K562 (cell line): Measurements from ENCODE around the gene OXTR. TPM values are rescaled to one million over a fixed set of nuclear protein-coding genes. Genes with fewer than 3 reads are reported as not detected.

Experiments used
- ATAC-seq: fragments of 200-7000 bp; cut with Tn5 transposase; 3 replicates; pipeline ENCODE4 v1.9.1; 2020; ENCODE audit warnings: moderate library complexity
- BruUV-seq: library from RNA; stranded (reverse); fragments of 400-500 nt; replicated peaks from 2 replicates; lab custom pipeline; 2021; lab: Mats Ljungman, UMichigan
- CTCF ChIA-PET: fragments of 300-600 bp; formaldehyde crosslinking; extraction: SDS; loops from one replicate; lab custom pipeline; 2021; ENCODE audit warnings: low intra/inter-chr PET ratio; lab: Yijun Ruan, JAX
- POLR2A ChIA-PET: fragments of 300-600, 350-650 bp; sonication (Branson Sonifier 250); formaldehyde crosslinking; extraction: SDS; loops from one replicate; lab custom pipeline; 2021; ENCODE audit warnings: antibody characterized with exemption, inconsistent platforms; lab: Yijun Ruan, JAX
- DNase-seq, 4 experiments: peaks; one replicate each; pipeline versions ENCODE4 v3.0.0 to v3.0.0-alpha.2; 2011 to 2018; ENCODE audit warnings: low spot score in 3 of 4, mixed read lengths in 3 of 4; ENCODE audit errors: extremely low read depth in 1 of 4
- FAIRE-seq: peaks from 2 replicates; lab custom pipeline; 2011; peaks lifted over from hg19 to GRCh38; lab: Jason Lieb, UNC
- H2AFZ ChIP-seq: 2 replicates; pipeline ENCODE4 v1.6.0; 2011; ENCODE audit warnings: low read depth, low read length, control low read depth, inconsistent platforms
- H3K27ac ChIP-seq: fragments of 200-600 bp; 3 replicates; pipeline ENCODE4 v1.8.0; 2011; ENCODE audit warnings: low read depth, mild to moderate bottlenecking, control low read depth, inconsistent platforms, low read length, moderate library complexity, mixed read lengths; ENCODE audit errors: extremely low read depth
- H3K27me3 ChIP-seq, 2 experiments: fragments of 300-600 bp in 1 of 2; 2 replicates in 1 of 2; 3 replicates in 1 of 2; pipeline versions ENCODE4 v1.6.0 to v1.8.0; 2011; ENCODE audit warnings: inconsistent platforms in 2 of 2, low read length in 2 of 2, mild to moderate bottlenecking in 1 of 2, mixed read lengths in 1 of 2, moderate library complexity in 1 of 2; ENCODE audit not compliant: control insufficient read depth in 2 of 2, insufficient read depth in 2 of 2
- H3K36me3 ChIP-seq: fragments of 300-600 bp; 3 replicates; pipeline ENCODE4 v1.8.0; 2011; ENCODE audit warnings: mild to moderate bottlenecking, low read length, inconsistent platforms; ENCODE audit not compliant: control insufficient read depth, insufficient read depth
- H3K4me1 ChIP-seq, 2 experiments: fragments of 200-600 bp in 1 of 2; replicated peaks in 1 of 2; 2 replicates in 1 of 2; 3 replicates in 1 of 2; pipeline versions ENCODE4 v1.5.1 to v1.8.0; 2011; ENCODE audit warnings: inconsistent platforms in 2 of 2, low read length in 2 of 2, mild to moderate bottlenecking in 1 of 2, mixed read lengths in 1 of 2, moderate library complexity in 1 of 2; ENCODE audit not compliant: control insufficient read depth in 2 of 2, insufficient read depth in 2 of 2
- H3K4me2 ChIP-seq: 2 replicates; pipeline ENCODE4 v1.6.1; 2011; ENCODE audit warnings: low read length, control low read depth, inconsistent platforms, mixed read lengths; ENCODE audit not compliant: insufficient read depth
- H3K4me3 ChIP-seq: fragments of 200-600 bp; sonication (generic), shearing (Covaris generic); 2 replicates; pipeline ENCODE4 v1.5.1; 2016; ENCODE audit warnings: control low read depth, inconsistent platforms
- H3K79me2 ChIP-seq: fragments of 200-600 bp; 3 replicates; pipeline ENCODE4 v1.8.0; 2011; ENCODE audit warnings: low read length, inconsistent platforms; ENCODE audit not compliant: control insufficient read depth, insufficient read depth
- H3K9ac ChIP-seq, 2 experiments: 2 replicates each; pipeline versions ENCODE4 v1.6.0 to v1.6.1; 2011; ENCODE audit warnings: low read depth in 2 of 2, low read length in 2 of 2, control low read depth in 1 of 2, inconsistent platforms in 1 of 2, mild to moderate bottlenecking in 1 of 2, mixed read lengths in 1 of 2; ENCODE audit not compliant: insufficient read depth in 1 of 2
- H3K9me1 ChIP-seq: one replicate; pipeline ENCODE4 v1.6.0; 2011; ENCODE audit warnings: inconsistent platforms, mild to moderate bottlenecking, low read length, moderate library complexity; ENCODE audit not compliant: control insufficient read depth, insufficient read depth
- H3K9me3 ChIP-seq: replicated peaks from 2 replicates; pipeline ENCODE4 v1.5.1; 2011; ENCODE audit warnings: low read depth, low read length, inconsistent platforms; ENCODE audit not compliant: control insufficient read depth, insufficient read depth
- H4K20me1 ChIP-seq: replicated peaks from 2 replicates; pipeline ENCODE4 v1.6.1; 2011; ENCODE audit warnings: low read length, inconsistent platforms, mixed read lengths; ENCODE audit not compliant: control insufficient read depth, insufficient read depth
- ARID3A ChIP-seq: IDR thresholded peaks from 2 replicates; pipeline ENCODE4 v1.6.1; 2012; ENCODE audit warnings: low read depth, low read length, improper control_type of control experiment, borderline replicate concordance
- CBX5 ChIP-seq: IDR thresholded peaks from 2 replicates; pipeline ENCODE4 v1.6.1; 2014; ENCODE audit warnings: low read depth, borderline replicate concordance
- EP400 ChIP-seq: fragments of 450-650 bp; IDR thresholded peaks from 2 replicates; pipeline ENCODE4 v1.6.1; 2017; ENCODE audit warnings: antibody characterized with exemption, mild to moderate bottlenecking, moderate library complexity
- HDAC3 ChIP-seq: fragments of 450-650 bp; IDR thresholded peaks from 2 replicates; pipeline ENCODE4 v1.6.1; 2018; ENCODE audit warnings: borderline replicate concordance, mild to moderate bottlenecking, moderate library complexity; ENCODE audit not compliant: partially characterized antibody
- HSF4 ChIP-seq: fragments of 250-450 bp; sonication (Bioruptor Pico); IDR thresholded peaks from 2 replicates; pipeline ENCODE4 v2.1.2; 2022; ENCODE audit warnings: mild to moderate bottlenecking, moderate library complexity, borderline replicate concordance
- RBM22 ChIP-seq: fragments of 200-400 bp; formaldehyde crosslinking; IDR thresholded peaks from 2 replicates; pipeline ENCODE4 v1.6.1; 2018; ENCODE audit warnings: low read length, low read depth; ENCODE audit not compliant: poor library complexity, severe bottlenecking
- SOX6 ChIP-seq: fragments of 450-650 bp; IDR thresholded peaks from 2 replicates; pipeline ENCODE4 v1.6.1; 2014; ENCODE audit warnings: mild to moderate bottlenecking
- TBP ChIP-seq: optimal IDR thresholded peaks from 2 replicates; pipeline ENCODE3; 2011; ENCODE audit warnings: low read depth, low read length, improper control_type of control experiment
- TCFL5 ChIP-seq: fragments of 250-450 bp; sonication (Bioruptor Pico); conservative IDR thresholded peaks from 2 replicates; pipeline ENCODE4 v1.6.1; 2021; ENCODE audit warnings: mild to moderate bottlenecking, moderate library complexity, matching md5 sums
- TRIM24 ChIP-seq, 2 experiments: fragments of 450-650 bp; IDR thresholded peaks; 2 replicates each; pipeline ENCODE4 v1.6.1; 2016
- ZC3H4 ChIP-seq: sonication (generic); formaldehyde crosslinking; IDR thresholded peaks from 2 replicates; pipeline ENCODE4 v1.9.0; 2021; ENCODE audit warnings: missing genetic modification reagents, borderline replicate concordance
- ZNF23 ChIP-seq: fragments of 250-450 bp; sonication (Bioruptor Pico); IDR thresholded peaks from 2 replicates; pipeline ENCODE4 v1.4.0; 2020; ENCODE audit warnings: mild to moderate bottlenecking
- ZNF41 ChIP-seq: fragments of 250-450 bp; sonication (Bioruptor Pico); conservative IDR thresholded peaks from 2 replicates; pipeline ENCODE4 v1.4.0; 2020; ENCODE audit warnings: mild to moderate bottlenecking
- ZNF76 ChIP-seq: fragments of 250-450 bp; sonication (Bioruptor Pico); IDR thresholded peaks from 2 replicates; pipeline ENCODE4 v1.4.0; 2020; ENCODE audit warnings: mild to moderate bottlenecking, moderate library complexity, borderline replicate concordance
- ZNF79 ChIP-seq: fragments of 250-450 bp; sonication (Bioruptor Pico); IDR thresholded peaks from 2 replicates; pipeline ENCODE4 v1.4.0; 2020; ENCODE audit warnings: low read depth, mild to moderate bottlenecking, moderate library complexity
- ZNF830 ChIP-seq: fragments of 250-450 bp; sonication (Bioruptor Pico); IDR thresholded peaks from 2 replicates; pipeline ENCODE4 v1.5.0; 2021; ENCODE audit warnings: mild to moderate bottlenecking
- WGBS: fragments of 100-300 bp; shearing (Covaris generic); methylation state at CpG from one replicate; pipeline ENCODE4 v1.1.6; 2016; ENCODE audit warnings: low coverage, mixed read lengths; ENCODE audit not compliant: insufficient coverage; ENCODE audit errors: missing lambda C conversion rate; 5-methylcytosine and 5-hydroxymethylcytosine counted together
- in situ Hi-C: fragments of 300-500 bp; cut with MboI; formaldehyde crosslinking; loops from 4 replicates; pipeline ENCODE4 v1.15.0; 2018; ENCODE audit warnings: inconsistent platforms, mixed read lengths
- intact Hi-C: fragments of 100-400 bp; cut with micrococcal nuclease; formaldehyde crosslinking; loops from 2 replicates; pipeline ENCODE4 v1.14.2; 2022
- polyA plus RNA-seq, 8 experiments: library from polyadenylated mRNA; depleted of rRNA in 4 of 8; stranded (reverse) in 5 of 8; unstranded in 3 of 8; fragments of >200 nt; fragmentation: Nextera tagmentation in 2 of 8; fragmentation: Illumina TruSeq in 1 of 8; extraction: Ambion mirVana in 2 of 8; extraction: Trizol in 1 of 8; gene quantifications; 2 replicates each; pipeline versions ENCODE4 v1.2.1 to v1.2.3, GENCODE V29; 2011 to 2014; ENCODE audit warnings: inconsistent platforms in 1 of 8, missing spikeins in 1 of 8
- total RNA-seq, 7 experiments: library from RNA; depleted of rRNA in 6 of 7; stranded (reverse); fragments of >200 nt in 6 of 7; fragmentation: Illumina TruSeq in 2 of 7; extraction: Trizol in 2 of 7; gene quantifications; 2 replicates each; pipeline versions ENCODE4 v1.2.1 to v1.2.3, GENCODE V29; 2011 to 2021; ENCODE audit warnings: low replicate concordance in 1 of 7
- TF ChIP-seq, protein P1 (sequence below): sonication (generic); formaldehyde crosslinking; IDR thresholded peaks from 2 replicates; pipeline ENCODE4 v1.4.0; 2020; ENCODE audit warnings: mild to moderate bottlenecking, missing genetic modification reagents

Gene OXTR
- total and polyA plus RNA-seq, 9 of the 15 experiments (the other 6 are each of a cell fraction or from before 2014, with no cell fraction given): 0.14 to 1.3 (median 0.80) TPM

GRCh38 chr3:8760091-8760490 lies 9.3 kb downstream of the OXTR start:
- FAIRE-seq: no peak
- CTCF ChIA-PET: no interaction called here
- Histone ChIP-seq H3K4me1 (no peaks in the 10 kb centered on the region), H3K4me2 (no peak overlapping the region), H2AFZ (no peak overlapping the region), H3K36me3 (no peaks in the 10 kb centered on the region), H3K9ac (no peak overlapping the region), H3K79me2 (no peaks in the 10 kb centered on the region), H3K27me3 (peaks cover 26 to 68% of the 10 kb centered on the region in 2 experiments; a peak in 4 of 5 replicates), H3K4me3 (no peak overlapping the region), H4K20me1 (peaks cover 5% of the 10 kb centered on the region; the same call in 1 of the 2 replicates), H3K27ac (no peak overlapping the region), H3K9me1 (no peaks in the 10 kb centered on the region), H3K9me3 (no peaks in the 10 kb centered on the region)
- no peak for ATAC-seq
- WGBS: 4% methylated on average over 5 of the region's 5 CpGs
- BruUV-seq: no TSS peak
- in situ Hi-C loops: no loop called here
- intact Hi-C loops: no loop called here
- TF ChIP-seq ZNF830 (CRISPR knock-in tag) (no peak), TBP (no peak), ZNF76 (CRISPR knock-in tag) (no peak), RBM22 (no peak), EP400 (no peak), ZC3H4 (CRISPR knock-in tag) (no peak), HSF4 (no peak), TRIM24 (IDR thresholded peaks at IDR 0.05) (no peak), HDAC3 (no peak), ARID3A (no peak), SOX6 (no peak), ZNF79 (CRISPR knock-in tag) (no peak), ZNF41 (CRISPR knock-in tag) (no peak), CBX5 (no peak), ZNF23 (no peak), TCFL5 (CRISPR knock-in tag) (no peak)
- TF ChIP-seq, protein P1, sequence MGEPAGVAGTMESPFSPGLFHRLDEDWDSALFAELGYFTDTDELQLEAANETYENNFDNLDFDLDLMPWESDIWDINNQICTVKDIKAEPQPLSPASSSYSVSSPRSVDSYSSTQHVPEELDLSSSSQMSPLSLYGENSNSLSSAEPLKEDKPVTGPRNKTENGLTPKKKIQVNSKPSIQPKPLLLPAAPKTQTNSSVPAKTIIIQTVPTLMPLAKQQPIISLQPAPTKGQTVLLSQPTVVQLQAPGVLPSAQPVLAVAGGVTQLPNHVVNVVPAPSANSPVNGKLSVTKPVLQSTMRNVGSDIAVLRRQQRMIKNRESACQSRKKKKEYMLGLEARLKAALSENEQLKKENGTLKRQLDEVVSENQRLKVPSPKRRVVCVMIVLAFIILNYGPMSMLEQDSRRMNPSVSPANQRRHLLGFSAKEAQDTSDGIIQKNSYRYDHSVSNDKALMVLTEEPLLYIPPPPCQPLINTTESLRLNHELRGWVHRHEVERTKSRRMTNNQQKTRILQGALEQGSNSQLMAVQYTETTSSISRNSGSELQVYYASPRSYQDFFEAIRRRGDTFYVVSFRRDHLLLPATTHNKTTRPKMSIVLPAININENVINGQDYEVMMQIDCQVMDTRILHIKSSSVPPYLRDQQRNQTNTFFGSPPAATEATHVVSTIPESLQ (CRISPR knock-in tag): no peak
- DNase-seq: no peak
- POLR2A ChIA-PET: interaction anchor here (0.7 to 0.9 kb wide), 2 partner anchors 13 to 156 kb away, joined by 3 read pairs; no protein-coding TSS in a partner anchor
